Hepatocyte (in vitro differentiated cells): ENCODE data around the gene PDIA5. TPM values are rescaled to one million over a fixed set of nuclear protein-coding genes. Genes with fewer than 3 reads are reported as not detected.

Experiments used
- DNase-seq: peaks from one replicate; pipeline ENCODE4 v3.0.0-alpha.2; 2016; ENCODE audit warnings: low spot score
- H2AFZ ChIP-seq: fragments of 200-600 bp; sonication (generic); 2 replicates; pipeline ENCODE4 v1.6.0; 2016; ENCODE audit warnings: antibody characterized with exemption, mild to moderate bottlenecking
- H3K27ac ChIP-seq: fragments of 200-600 bp; sonication (generic); 2 replicates; pipeline ENCODE4 v1.5.1; 2016; ENCODE audit warnings: mild to moderate bottlenecking
- H3K27me3 ChIP-seq: fragments of 200-600 bp; sonication (generic); 2 replicates; pipeline ENCODE4 v1.6.1; 2016
- H3K36me3 ChIP-seq: fragments of 200-600 bp; sonication (generic); replicated peaks from 2 replicates; pipeline ENCODE4 v1.5.1; 2016; ENCODE audit warnings: low read depth; ENCODE audit not compliant: insufficient read depth
- H3K4me1 ChIP-seq: fragments of 200-600 bp; sonication (generic); 2 replicates; pipeline ENCODE4 v1.5.1; 2016; ENCODE audit warnings: mild to moderate bottlenecking, moderate library complexity; ENCODE audit not compliant: insufficient read depth
- H3K4me2 ChIP-seq: fragments of 200-600 bp; sonication (generic); 2 replicates; pipeline ENCODE4 v1.6.0; 2016
- H3K4me3 ChIP-seq: fragments of 200-600 bp; sonication (generic); 2 replicates; pipeline ENCODE4 v1.5.1; 2016; ENCODE audit warnings: mild to moderate bottlenecking
- H3K79me2 ChIP-seq: fragments of 200-600 bp; sonication (generic); 2 replicates; pipeline ENCODE4 v1.6.0; 2017; ENCODE audit warnings: mild to moderate bottlenecking
- H3K9me2 ChIP-seq: fragments of 200-600 bp; sonication (generic); replicated peaks from 2 replicates; pipeline ENCODE4 v1.6.0; 2017; ENCODE audit warnings: mild to moderate bottlenecking; ENCODE audit not compliant: insufficient read depth
- H3K9me3 ChIP-seq: fragments of 200-600 bp; sonication (generic); 2 replicates; pipeline ENCODE4 v1.5.1; 2016; ENCODE audit warnings: low read depth, mild to moderate bottlenecking
- H4K20me1 ChIP-seq: fragments of 200-600 bp; sonication (generic); 2 replicates; pipeline ENCODE4 v1.6.0; 2016; ENCODE audit warnings: mild to moderate bottlenecking; ENCODE audit not compliant: insufficient read depth, poor library complexity, severe bottlenecking
- EZH2 ChIP-seq: fragments of 200-600 bp; sonication (generic); IDR thresholded peaks from 2 replicates; pipeline ENCODE4 v1.6.1; 2016; ENCODE audit warnings: antibody characterized with exemption, mild to moderate bottlenecking, borderline replicate concordance
- EZH2phosphoT487 ChIP-seq: fragments of 200-600 bp; sonication (generic); IDR thresholded peaks from one replicate; pipeline ENCODE4 v1.6.1; 2018; ENCODE audit warnings: antibody characterized with exemption, mild to moderate bottlenecking, low read depth, moderate library complexity; ENCODE audit not compliant: unreplicated experiment, severe bottlenecking
- WGBS: methylation state at CpG from one replicate; pipeline ENCODE4 v1.1.6; 2016; ENCODE audit warnings: low lambda C conversion rate; ENCODE audit errors: missing lambda C conversion rate; 5-methylcytosine and 5-hydroxymethylcytosine counted together
- polyA plus RNA-seq: library from polyadenylated mRNA; unstranded; fragments of >200 nt; fragmentation: Nextera tagmentation; extraction: Ambion mirVana; gene quantifications from 2 replicates; pipeline ENCODE4 v1.2.1, GENCODE V29; 2016
- total RNA-seq: library from RNA; depleted of rRNA; stranded (reverse); fragments of >200 nt; gene quantifications from 2 replicates; pipeline ENCODE4 v1.2.3, GENCODE V29; 2014
- TF ChIP-seq, protein P1 (sequence below): fragments of 200-600 bp; sonication (generic); IDR thresholded peaks from 2 replicates; pipeline ENCODE4 v1.5.1; 2016; ENCODE audit warnings: antibody characterized with exemption, mild to moderate bottlenecking; ENCODE audit not compliant: poor library complexity

PDIA5 gene
- total and polyA plus RNA-seq, 2 experiments from 2014 or later: 71.8 to 97.3 TPM

DNA sequence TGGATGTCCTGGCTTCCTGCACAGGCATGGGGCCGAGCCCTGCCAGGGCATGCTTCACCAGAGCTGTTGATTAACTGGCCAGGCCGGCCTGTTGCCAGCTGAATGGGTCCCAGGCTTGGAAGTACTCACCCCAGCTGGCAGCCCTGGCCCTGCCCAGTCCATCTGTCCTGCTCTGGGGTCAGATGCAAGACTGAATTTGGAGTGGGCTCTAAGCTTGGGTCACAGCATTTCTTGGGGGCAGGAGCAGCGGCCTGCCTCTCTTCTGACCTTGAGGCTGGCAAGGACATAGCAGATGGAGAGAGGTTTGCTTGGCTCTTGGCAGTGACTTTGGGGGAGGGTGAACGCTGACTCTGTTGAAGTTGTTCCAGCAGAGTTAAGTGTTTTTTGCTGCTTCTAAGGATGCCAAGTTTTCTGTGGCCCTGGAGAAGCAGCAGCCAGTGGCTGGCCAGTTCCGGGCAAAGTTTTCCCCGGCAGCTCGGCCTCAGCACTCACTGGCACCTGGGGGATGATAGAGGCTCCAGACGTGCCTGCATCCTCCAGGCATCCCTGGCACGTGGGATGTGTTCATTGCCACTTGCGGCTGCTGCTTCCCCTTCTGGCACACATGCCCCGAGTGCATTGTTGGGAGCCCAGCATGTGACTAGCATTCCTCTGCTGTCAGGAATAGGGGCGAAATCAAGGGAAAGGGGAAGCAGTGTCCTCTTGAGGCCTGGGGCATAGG is 22.9 kb downstream of the PDIA5 start:
- no peak for TF ChIP-seq EZH2phosphoT487
- no peak for TF ChIP-seq EZH2
- TF ChIP-seq, protein P1, sequence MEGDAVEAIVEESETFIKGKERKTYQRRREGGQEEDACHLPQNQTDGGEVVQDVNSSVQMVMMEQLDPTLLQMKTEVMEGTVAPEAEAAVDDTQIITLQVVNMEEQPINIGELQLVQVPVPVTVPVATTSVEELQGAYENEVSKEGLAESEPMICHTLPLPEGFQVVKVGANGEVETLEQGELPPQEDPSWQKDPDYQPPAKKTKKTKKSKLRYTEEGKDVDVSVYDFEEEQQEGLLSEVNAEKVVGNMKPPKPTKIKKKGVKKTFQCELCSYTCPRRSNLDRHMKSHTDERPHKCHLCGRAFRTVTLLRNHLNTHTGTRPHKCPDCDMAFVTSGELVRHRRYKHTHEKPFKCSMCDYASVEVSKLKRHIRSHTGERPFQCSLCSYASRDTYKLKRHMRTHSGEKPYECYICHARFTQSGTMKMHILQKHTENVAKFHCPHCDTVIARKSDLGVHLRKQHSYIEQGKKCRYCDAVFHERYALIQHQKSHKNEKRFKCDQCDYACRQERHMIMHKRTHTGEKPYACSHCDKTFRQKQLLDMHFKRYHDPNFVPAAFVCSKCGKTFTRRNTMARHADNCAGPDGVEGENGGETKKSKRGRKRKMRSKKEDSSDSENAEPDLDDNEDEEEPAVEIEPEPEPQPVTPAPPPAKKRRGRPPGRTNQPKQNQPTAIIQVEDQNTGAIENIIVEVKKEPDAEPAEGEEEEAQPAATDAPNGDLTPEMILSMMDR: no peak
- H3K27me3 ChIP-seq: no peaks in the 10 kb centered on the region
- H3K4me1 ChIP-seq: peaks cover 16% of the 10 kb centered on the region
- H4K20me1 ChIP-seq: peaks cover 38% of the 10 kb centered on the region
- H2AFZ ChIP-seq: no peak overlapping the region
- H3K4me3 ChIP-seq: no peak overlapping the region
- H3K79me2 ChIP-seq: peaks cover 90% of the 10 kb centered on the region
- no peaks in the 10 kb centered on the region for H3K36me3 ChIP-seq
- no peaks in the 10 kb centered on the region for H3K9me3 ChIP-seq
- no peak overlapping the region for H3K4me2 ChIP-seq
- H3K9me2 ChIP-seq: no peaks in the 10 kb centered on the region
- H3K27ac ChIP-seq: no peak overlapping the region
- no peak for DNase-seq
- 93% methylated on average over 12 of the region's 12 CpGs for WGBS

DNA sequence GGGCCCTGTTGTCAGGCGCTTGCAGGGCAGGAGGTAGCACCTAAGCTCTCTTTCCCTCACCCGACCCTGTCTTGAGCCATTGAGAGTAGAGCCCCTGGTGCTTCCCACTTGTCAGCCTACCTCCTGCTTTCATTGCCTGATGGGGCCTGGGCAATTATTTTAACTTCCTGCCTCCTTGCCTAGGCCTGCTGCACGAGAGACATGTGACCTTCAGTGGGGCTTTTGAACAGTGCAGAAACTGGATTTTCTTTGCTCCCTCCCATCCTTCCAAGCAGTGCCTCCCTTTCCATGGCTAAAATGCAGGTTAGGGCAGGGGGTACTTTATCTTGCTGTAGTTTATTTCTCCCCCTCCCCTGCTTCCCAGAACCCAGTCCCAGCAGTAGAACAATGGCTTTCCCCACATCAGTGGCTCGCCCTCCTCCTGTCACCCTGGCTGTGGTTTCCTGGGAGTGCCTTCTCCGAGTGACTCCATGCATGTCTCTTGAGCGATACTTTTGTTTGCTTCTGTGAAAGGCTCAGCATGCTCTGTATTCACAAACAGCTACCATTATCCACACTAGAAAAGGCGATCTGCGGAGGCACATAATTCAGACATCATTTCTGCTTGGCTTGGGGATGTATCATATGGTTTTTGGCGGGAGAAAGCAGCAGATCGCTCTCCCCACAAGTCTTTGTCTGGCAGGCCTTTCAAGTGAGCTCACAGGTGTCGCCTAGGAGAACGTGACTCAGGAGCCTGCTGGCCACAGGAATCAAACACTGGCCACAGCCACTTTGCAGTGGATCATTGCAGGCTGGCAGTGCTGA is 24.1 kb downstream of the PDIA5 start:
- H3K79me2 ChIP-seq: peaks cover 85% of the 10 kb centered on the region
- H3K9me2 ChIP-seq: no peaks in the 10 kb centered on the region
- H3K9me3 ChIP-seq: no peaks in the 10 kb centered on the region
- H3K4me2 ChIP-seq: no peak overlapping the region
- no peak overlapping the region for H3K27ac ChIP-seq
- WGBS: 92% methylated on average over 12 of the region's 12 CpGs
- H3K27me3 ChIP-seq: no peaks in the 10 kb centered on the region
- peaks cover 5% of the 10 kb centered on the region for H3K4me1 ChIP-seq
- no peak overlapping the region for H2AFZ ChIP-seq
- no peaks in the 10 kb centered on the region for H3K36me3 ChIP-seq
- H3K4me3 ChIP-seq: no peak overlapping the region
- DNase-seq: no peak
- H4K20me1 ChIP-seq: peaks cover 33% of the 10 kb centered on the region
- TF ChIP-seq, protein P1: no peak
- no peak for TF ChIP-seq EZH2
- no peak for TF ChIP-seq EZH2phosphoT487

DNA sequence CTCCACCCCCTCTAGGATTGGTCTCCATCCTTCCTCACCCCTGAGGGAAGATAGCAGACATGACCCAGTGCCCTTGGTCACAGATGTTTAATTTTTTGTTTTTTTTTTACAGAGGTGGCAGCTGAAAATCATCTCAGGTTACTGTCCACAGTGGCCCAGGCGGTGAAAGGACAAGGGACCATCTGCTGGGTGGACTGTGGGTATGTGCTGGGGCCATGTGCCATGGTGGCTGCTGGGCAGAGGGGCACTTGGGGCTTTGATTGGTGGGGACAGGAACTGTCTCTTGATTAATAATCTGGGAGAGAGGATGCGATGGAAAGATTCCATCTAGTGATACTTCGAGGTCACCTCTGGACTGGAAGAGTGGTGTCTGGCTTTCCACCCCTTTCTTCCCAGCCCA is 25.4 kb downstream of the PDIA5 start:
- Histone ChIP-seq H3K36me3 (no peaks in the 10 kb centered on the region), H3K27ac (no peak overlapping the region), H2AFZ (no peak overlapping the region), H4K20me1 (peaks cover 33% of the 10 kb centered on the region), H3K27me3 (no peaks in the 10 kb centered on the region), H3K4me2 (no peak overlapping the region), H3K9me3 (no peaks in the 10 kb centered on the region), H3K9me2 (no peaks in the 10 kb centered on the region), H3K79me2 (peaks cover 72% of the 10 kb centered on the region), H3K4me1 (peaks cover 10% of the 10 kb centered on the region), H3K4me3 (no peak overlapping the region)
- DNase-seq: no peak
- TF ChIP-seq, protein P1: no peak
- TF ChIP-seq EZH2phosphoT487 (no peak), EZH2 (no peak)
- 95% methylated on average over 3 of the region's 3 CpGs for WGBS
